Hepatocyte (in vitro differentiated cells): Measurements from ENCODE around the gene EID2.

Experiments used
- EZH2phosphoT487 ChIP-seq: fragments of 200-600 bp; sonication (generic); IDR thresholded peaks from one replicate; pipeline ENCODE4 v1.6.1; 2018; ENCODE audit warnings: antibody characterized with exemption, mild to moderate bottlenecking, low read depth, moderate library complexity; ENCODE audit not compliant: unreplicated experiment, severe bottlenecking
- TF ChIP-seq, protein P1 (sequence below): fragments of 200-600 bp; sonication (generic); IDR thresholded peaks from 2 replicates; pipeline ENCODE4 v1.5.1; 2016; ENCODE audit warnings: antibody characterized with exemption, mild to moderate bottlenecking; ENCODE audit not compliant: poor library complexity

DNA sequence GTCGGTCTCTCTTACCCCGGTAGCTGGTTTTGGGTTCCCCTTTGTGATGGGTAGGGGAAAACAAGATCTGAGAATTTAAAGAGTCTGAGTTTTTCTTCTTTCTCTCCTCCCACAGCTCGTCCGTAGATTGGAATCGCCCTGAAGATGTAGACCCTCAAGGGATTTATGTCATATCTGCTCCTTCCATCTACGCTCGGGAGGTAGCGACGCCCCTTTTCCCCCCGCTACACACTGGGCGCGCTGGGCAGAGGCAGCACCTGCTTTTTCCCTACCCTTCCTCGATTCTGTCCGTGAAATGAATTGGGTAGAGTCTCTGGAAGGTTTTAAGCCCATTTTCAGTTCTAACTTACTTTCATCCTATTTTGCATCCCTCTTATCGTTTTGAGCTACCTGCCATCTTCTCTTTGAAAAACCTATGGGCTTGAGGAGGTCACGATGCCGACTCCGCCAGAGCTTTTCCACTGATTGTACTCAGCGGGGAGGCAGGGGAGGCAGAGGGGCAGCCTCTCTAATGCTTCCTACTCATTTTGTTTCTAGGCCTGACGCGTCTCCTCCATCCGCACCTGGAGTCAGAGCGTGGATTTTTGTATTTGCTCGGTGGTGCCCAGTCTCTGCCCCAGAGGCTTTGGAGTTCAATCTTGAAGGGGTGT is 32.1 kb downstream of the EID2 start:
- no peak for TF ChIP-seq EZH2phosphoT487
- TF ChIP-seq, protein P1, sequence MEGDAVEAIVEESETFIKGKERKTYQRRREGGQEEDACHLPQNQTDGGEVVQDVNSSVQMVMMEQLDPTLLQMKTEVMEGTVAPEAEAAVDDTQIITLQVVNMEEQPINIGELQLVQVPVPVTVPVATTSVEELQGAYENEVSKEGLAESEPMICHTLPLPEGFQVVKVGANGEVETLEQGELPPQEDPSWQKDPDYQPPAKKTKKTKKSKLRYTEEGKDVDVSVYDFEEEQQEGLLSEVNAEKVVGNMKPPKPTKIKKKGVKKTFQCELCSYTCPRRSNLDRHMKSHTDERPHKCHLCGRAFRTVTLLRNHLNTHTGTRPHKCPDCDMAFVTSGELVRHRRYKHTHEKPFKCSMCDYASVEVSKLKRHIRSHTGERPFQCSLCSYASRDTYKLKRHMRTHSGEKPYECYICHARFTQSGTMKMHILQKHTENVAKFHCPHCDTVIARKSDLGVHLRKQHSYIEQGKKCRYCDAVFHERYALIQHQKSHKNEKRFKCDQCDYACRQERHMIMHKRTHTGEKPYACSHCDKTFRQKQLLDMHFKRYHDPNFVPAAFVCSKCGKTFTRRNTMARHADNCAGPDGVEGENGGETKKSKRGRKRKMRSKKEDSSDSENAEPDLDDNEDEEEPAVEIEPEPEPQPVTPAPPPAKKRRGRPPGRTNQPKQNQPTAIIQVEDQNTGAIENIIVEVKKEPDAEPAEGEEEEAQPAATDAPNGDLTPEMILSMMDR: no peak
